GM19438 (cell line): ENCODE results near the gene PDCD2L.
"Not testable (repeated sequence)": the region's sequence is repeated elsewhere in the genome, so short reads cannot be mapped to it uniquely, and the experiment has no call there.

Experiments
- ATAC-seq: cut with Tn5 transposase; IDR thresholded peaks from one replicate; pipeline ENCODE4 v1.9.1; 2021; ENCODE audit warnings: low read depth; ENCODE audit not compliant: unreplicated experiment

The PDCD2L gene

GRCh38 chr19:34409189-34410164 lies 5.3 kb downstream of the PDCD2L start:
- no peak for ATAC-seq

DNA sequence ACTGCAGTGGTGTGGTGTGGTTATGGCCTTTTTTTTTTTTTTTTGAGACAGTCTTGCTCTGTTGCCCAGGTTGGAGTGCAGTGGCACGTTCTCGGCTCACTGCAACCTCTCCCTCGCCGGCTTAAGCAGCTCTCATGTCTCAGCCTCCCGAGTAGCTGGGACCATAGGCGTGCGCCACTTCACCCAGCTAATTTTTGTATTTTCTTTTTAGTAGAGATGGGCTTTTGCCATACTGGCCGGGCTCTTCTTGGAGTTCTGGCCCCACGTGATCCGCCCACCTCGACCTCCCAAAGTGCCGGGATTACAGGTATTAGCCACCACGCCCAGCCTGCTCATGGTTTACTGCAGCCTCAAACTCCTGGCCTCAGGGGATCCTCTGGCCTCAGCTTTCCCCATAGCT lies 7.0 kb downstream of the PDCD2L start:
- no peak for ATAC-seq

GRCh38 chr19:34416021-34416545 lies 11.9 kb downstream of the PDCD2L start:
- ATAC-seq = no peak

- ATAC-seq = no peak
Observed at GRCh38 chr19:34418300-34418699, 14.1 kb downstream of the PDCD2L start.

DNA sequence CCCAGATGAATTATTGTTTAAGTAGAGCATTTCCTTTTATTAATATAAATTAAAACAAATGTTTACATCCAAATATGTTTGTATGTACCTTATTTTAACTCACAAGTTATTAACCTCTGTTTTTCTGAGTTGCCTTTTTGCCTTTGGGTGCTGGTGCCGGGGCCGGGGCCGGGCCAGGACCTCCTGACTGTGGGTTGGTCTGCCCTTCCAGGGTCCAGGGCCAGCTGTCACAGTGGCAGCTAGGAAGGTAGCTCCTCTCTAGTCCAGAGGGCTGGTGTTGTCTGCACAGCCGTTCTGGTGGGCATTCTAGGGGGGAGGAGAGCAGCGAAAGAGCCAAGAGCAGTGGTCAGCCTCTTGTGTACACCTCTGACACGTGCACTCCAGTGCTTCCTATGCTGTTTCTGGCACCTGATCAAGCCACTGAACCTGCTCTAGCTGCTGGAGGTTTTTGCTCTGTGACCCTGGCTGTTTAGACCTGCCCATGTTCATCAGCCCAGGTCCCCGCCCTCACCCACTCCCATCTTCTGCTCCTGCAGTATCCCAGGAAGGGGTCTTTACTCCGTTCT lies 22.0 kb downstream of the PDCD2L start:
- ATAC-seq = no peak

GRCh38 chr19:34428549-34429285 lies 24.5 kb downstream of the PDCD2L start:
- peak; percentile 42 for ATAC-seq

- ATAC-seq = no peak
Observed at GRCh38 chr19:34429553-34429952, 25.4 kb downstream of the PDCD2L start.

DNA sequence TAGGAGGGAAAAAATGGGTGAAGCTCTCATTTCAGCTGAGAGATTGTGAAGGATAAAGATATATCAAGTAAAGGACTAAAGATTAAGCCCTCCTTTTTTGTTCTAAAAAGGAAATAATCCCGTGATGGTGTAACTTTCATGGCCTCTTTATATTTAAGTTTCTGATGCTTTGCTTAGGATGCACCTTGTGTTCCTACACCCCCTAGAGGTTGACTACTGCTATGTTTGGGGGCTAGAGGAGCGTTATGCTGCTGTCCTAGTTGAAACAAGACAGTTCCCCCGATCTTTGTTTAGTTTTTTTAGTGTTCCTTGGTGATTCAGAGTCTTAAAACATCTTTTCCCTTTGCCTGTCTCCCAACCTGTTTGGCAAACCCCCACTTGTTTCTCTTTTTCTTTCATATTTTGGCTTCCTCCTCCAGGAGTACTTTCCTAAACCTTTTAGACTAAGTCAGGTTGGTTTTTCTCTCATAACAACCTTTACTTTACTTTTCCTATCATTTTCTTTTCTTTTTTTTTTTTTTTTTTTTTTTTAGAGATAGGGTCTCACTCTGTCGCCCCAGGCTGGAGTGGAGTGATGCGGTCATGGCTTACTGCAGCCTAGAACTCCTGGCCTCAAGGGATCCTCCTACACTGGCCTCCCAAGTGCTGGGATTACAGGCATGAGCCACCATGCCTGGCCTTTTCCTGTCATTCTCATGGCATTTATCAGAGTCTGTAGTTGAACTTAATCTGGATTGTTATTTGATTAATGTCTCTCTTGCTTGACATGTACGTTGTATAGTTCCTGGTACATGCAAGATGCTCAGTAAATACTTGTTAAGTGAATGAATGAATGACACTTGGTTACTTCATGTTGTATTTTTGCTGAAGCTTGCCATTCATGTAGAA lies 26.8 kb downstream of the PDCD2L start:
- no peak for ATAC-seq

GRCh38 chr19:34431681-34432402 lies 27.6 kb downstream of the PDCD2L start:
- no peak for ATAC-seq

- no peak for ATAC-seq
Observed at GRCh38 chr19:34432797-34433196, 28.6 kb downstream of the PDCD2L start.

- no peak for ATAC-seq
Observed at GRCh38 chr19:34436716-34437115, 32.5 kb downstream of the PDCD2L start.

- ATAC-seq = no peak
Observed at GRCh38 chr19:34448191-34448590, 44.0 kb downstream of the PDCD2L start.

GRCh38 chr19:34452723-34453122 lies 48.5 kb downstream of the PDCD2L start:
- no peak for ATAC-seq

DNA sequence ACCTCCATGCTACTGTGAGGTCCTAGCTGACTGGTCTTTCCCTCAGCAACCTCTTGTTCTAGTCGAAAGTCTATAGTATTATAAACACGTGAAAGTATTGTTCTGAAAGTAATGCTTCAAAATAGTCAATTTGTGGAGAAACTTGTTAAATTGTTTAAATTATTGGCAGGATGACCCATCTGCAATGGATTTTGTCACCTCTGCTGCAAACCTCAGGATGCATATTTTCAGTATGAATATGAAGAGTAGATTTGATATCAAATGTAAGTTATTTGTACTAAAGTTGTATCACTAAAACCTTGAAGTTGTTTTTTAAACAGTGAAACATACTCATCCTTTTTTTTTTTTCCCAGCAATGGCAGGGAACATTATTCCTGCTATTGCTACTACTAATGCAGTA lies 49.9 kb downstream of the PDCD2L start:
- no peak for ATAC-seq

- no peak for ATAC-seq
Observed at GRCh38 chr19:34454685-34455084, 50.5 kb downstream of the PDCD2L start.

- ATAC-seq = not testable (repeated sequence)
Observed at GRCh38 chr19:34455783-34456480, 51.7 kb downstream of the PDCD2L start.

DNA sequence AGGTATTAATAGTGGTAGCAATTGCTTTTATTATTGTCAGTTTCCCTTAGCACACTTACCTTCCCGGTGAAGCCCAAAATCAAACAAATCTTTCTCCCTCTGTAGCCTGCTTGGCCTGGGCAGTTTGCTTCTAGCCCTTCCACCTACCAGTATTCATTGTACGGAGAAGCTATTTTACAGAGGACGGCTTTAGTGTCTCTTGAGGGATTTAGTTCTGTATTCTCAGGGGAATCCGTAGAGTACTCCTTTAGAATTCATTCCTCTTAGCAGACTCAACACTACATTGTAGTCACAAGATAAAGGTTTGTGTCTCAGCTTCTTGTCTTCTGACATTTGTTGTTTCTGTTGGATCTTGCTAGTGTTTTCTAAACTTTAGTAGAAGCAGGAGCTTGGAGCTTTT lies 53.2 kb downstream of the PDCD2L start:
- no peak for ATAC-seq

GRCh38 chr19:34458677-34459076 lies 54.5 kb downstream of the PDCD2L start:
- no peak for ATAC-seq

DNA sequence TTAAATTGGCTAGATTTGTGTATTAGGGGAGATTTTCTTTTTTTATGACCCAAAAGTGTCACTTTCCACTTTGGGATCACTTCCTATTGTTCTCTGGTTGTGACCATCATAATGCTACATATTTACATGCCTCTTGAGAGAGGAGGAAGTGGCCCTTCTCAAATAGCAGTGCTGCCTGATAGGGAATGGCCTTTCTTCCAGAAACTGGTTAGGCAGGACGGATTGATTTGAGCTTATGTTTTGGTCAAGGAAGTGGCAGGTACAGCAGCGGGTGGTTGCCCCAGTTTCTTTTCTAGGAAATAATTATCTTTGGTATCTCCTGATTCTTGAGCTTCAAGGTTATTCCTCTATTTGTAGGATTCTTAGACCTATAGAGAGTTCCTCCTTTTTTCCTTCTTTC lies 55.4 kb downstream of the PDCD2L start:
- no peak for ATAC-seq
